Astrocyte (in vitro differentiated cells and primary cell): ENCODE measurements around the gene KCNAB1.

Experiments used
- CTCF ChIP-seq: IDR thresholded peaks from 2 replicates; pipeline ENCODE4 v1.5.1; 2011; ENCODE audit warnings: low read depth, mild to moderate bottlenecking, inconsistent platforms, low read length, moderate library complexity; ENCODE audit not compliant: insufficient read depth
- EZH2 ChIP-seq: IDR thresholded peaks from 2 replicates; pipeline ENCODE4 v1.6.1; 2012; ENCODE audit warnings: mild to moderate bottlenecking, low read length, inconsistent platforms; ENCODE audit not compliant: insufficient read depth

GRCh38 chr3:156131799-156132198 is 11.4 kb downstream of the KCNAB1 start:
- TF ChIP-seq CTCF, result no peak
- no peak for TF ChIP-seq EZH2
